ENCODE data around the gene ATXN2L.
A peak's percentile ranks its signal among the peaks of the same experiment; 100 is the strongest.
"Not testable (repeated sequence)": the region's sequence is repeated elsewhere in the genome, so short reads cannot be mapped to it uniquely, and the experiment has no call there.

Gene ATXN2L

GRCh38 chr16:28838558-28838918 lies 15.7 kb downstream of the ATXN2L start:
- DNase-seq = no peak

- no peak for DNase-seq
Observed at GRCh38 chr16:28839004-28839639, 16.3 kb downstream of the ATXN2L start.

- no peak for DNase-seq
Observed at GRCh38 chr16:28839899-28840298, 17.1 kb downstream of the ATXN2L start.

GRCh38 chr16:28842696-28843095 lies 19.9 kb downstream of the ATXN2L start:
- no peak for DNase-seq

GRCh38 chr16:28843766-28844165 lies 21.0 kb downstream of the ATXN2L start:
- no peak for DNase-seq

GRCh38 chr16:28844226-28844885 lies 21.6 kb downstream of the ATXN2L start:
- DNase-seq = no peak

- no peak for DNase-seq
Observed at GRCh38 chr16:28845293-28845692, 22.5 kb downstream of the ATXN2L start.

- no peak for DNase-seq
Observed at GRCh38 chr16:28845761-28846079, 22.9 kb downstream of the ATXN2L start.

- DNase-seq = peak; percentile 97
Observed at GRCh38 chr16:28846080-28846932, 23.5 kb downstream of the ATXN2L start, which contains the start of gene TUFM. Gene TUFM (minus strand): TSS chr16:28846348. CDS start chr16:28846269, 79 bp downstream.

- no peak for DNase-seq
Observed at GRCh38 chr16:28846933-28847273, 24.1 kb downstream of the ATXN2L start.

GRCh38 chr16:28858421-28858820 lies 35.6 kb downstream of the ATXN2L start:
- DNase-seq = no peak

- DNase-seq = no peak
Observed at GRCh38 chr16:28859326-28859725, 36.5 kb downstream of the ATXN2L start.

GRCh38 chr16:28863929-28864793 lies 41.4 kb downstream of the ATXN2L start:
- DNase-seq = peak; percentile 23

GRCh38 chr16:28865001-28865688 lies 42.3 kb downstream of the ATXN2L start:
- DNase-seq = no peak

GRCh38 chr16:28865722-28866453 lies 43.1 kb downstream of the ATXN2L start:
- no peak for DNase-seq

- no peak for DNase-seq
Observed at GRCh38 chr16:28866454-28866804, 43.6 kb downstream of the ATXN2L start.

- DNase-seq = no peak
Observed at GRCh38 chr16:28867241-28867640, 44.4 kb downstream of the ATXN2L start.

GRCh38 chr16:28867646-28868045 lies 44.8 kb downstream of the ATXN2L start:
- DNase-seq = not testable (repeated sequence)

GRCh38 chr16:28869201-28869600 lies 46.4 kb downstream of the ATXN2L start:
- no peak for DNase-seq

GRCh38 chr16:28872952-28873351 lies 50.2 kb downstream of the ATXN2L start:
- no peak for DNase-seq

GRCh38 chr16:28873543-28874201 lies 50.9 kb downstream of the ATXN2L start:
- peak; percentile 66 for DNase-seq
